Stimulated activated CD4-positive, alpha-beta T cell treated with anti-CD3 and anti-CD28 coated beads, Interleukin-12 subunit alpha, Interleukin-12 subunit beta, amount 100 ng/mL, for 4 hours (primary cell): Measurements from ENCODE around the gene PCDH19.
"Not testable (repeated sequence)": the region's sequence is repeated elsewhere in the genome, so short reads cannot be mapped to it uniquely, and the experiment has no call there.

ENCODE experiments used
- DNase-seq: peaks from one replicate; pipeline ENCODE4 v3.0.0-alpha.2; 2020

The PCDH19 gene, protein sequence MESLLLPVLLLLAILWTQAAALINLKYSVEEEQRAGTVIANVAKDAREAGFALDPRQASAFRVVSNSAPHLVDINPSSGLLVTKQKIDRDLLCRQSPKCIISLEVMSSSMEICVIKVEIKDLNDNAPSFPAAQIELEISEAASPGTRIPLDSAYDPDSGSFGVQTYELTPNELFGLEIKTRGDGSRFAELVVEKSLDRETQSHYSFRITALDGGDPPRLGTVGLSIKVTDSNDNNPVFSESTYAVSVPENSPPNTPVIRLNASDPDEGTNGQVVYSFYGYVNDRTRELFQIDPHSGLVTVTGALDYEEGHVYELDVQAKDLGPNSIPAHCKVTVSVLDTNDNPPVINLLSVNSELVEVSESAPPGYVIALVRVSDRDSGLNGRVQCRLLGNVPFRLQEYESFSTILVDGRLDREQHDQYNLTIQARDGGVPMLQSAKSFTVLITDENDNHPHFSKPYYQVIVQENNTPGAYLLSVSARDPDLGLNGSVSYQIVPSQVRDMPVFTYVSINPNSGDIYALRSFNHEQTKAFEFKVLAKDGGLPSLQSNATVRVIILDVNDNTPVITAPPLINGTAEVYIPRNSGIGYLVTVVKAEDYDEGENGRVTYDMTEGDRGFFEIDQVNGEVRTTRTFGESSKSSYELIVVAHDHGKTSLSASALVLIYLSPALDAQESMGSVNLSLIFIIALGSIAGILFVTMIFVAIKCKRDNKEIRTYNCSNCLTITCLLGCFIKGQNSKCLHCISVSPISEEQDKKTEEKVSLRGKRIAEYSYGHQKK (N-terminal part only)

DNA sequence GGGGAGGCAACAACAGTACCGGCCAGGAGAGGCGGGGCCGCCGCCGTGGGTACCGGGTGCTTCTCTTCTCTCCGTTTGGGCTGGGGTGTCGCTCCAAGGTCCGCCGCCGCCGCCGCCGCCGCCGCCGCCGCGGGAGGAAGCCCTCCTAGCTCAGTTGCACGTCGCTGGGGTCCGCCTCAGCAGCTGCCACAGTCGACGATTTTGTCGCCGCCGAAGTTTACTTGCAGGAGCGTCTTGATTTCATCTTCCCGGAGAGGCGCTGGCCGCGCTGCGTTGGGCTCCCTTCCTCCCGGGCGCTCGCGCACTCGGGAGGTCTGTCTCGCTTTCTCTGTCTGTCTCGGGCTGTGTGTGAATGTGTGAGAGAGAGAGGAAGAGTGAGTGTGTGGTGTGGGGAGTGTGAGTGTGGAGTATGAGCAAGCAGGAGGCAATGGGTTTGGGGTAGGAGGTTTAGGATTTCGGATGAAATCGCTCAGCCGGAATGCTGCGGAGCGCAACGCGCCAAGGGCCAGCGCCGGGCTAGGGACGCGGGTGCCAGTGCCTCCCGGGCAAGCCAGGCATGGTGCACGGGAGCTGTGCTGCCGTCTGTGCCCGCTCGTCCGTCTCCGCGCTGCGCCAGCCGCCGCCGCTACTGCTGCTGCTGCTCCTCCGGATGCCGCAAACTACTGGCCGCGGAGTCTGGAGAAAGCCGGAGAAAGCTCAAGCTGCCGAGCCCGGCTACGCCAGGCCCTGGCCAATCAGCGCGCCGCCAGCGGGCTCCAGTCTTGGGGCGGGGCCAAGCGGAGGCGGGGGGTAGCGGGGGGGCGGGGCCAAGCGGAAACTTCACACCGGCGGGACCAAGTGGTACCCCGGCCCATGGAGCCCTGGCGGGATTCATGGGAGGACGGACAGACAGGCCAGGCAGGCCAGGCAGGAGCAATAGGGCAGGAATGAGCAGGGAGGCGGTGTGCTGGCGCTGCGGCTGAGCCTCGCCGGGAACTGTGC lies at the start of gene PCDH19:
Gene PCDH19 (minus strand): TSS at position 664 of the 981 bp plus-strand sequence. CDS start 1,676 bp downstream, outside the sequence.
- DNase-seq, result peak; percentile 40

DNA sequence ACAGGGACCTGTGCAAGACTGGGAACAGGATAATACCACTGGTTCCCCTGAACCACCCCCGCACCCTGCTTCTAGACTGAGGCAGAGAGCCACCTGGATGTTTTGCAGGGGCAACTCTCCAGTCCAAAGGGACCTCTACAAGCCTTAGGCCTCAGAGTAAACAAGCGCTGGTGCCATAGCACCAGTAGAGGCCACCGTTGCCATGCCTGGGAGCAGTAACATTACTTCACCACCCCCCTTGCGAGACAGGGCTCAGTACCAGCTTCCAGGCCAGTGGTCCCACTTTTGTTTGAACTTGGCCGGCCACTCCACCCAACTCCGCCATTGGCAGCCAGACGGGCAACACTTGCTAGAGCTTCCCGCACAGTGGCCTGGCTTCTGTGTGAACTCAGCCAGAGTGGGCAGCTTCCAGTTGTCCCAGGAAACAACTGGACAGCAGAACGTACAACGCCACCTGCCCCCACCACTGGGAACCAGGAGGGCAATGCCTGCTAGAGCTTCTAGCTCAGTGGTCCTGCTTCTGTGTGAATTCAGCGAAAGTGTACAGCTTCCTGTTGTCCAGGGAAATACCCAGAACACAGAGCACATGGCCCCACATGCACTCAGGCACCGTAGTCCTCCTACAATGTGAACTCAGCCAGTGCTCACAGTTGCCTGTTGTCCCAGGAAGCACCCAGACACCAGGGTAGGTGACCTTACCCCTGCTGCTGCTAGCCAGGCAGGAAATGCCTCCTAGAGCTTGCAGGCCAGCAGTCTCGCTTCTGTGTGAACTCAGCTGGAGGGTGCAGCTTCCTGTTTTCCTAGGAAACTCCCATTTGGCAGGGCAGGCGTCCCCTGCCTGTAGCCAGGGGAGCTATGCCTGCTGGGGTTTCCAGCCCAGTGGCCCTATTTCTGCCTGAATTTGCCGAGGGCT lies 39.9 kb upstream of the PCDH19 start:
- DNase-seq, result no peak

DNA sequence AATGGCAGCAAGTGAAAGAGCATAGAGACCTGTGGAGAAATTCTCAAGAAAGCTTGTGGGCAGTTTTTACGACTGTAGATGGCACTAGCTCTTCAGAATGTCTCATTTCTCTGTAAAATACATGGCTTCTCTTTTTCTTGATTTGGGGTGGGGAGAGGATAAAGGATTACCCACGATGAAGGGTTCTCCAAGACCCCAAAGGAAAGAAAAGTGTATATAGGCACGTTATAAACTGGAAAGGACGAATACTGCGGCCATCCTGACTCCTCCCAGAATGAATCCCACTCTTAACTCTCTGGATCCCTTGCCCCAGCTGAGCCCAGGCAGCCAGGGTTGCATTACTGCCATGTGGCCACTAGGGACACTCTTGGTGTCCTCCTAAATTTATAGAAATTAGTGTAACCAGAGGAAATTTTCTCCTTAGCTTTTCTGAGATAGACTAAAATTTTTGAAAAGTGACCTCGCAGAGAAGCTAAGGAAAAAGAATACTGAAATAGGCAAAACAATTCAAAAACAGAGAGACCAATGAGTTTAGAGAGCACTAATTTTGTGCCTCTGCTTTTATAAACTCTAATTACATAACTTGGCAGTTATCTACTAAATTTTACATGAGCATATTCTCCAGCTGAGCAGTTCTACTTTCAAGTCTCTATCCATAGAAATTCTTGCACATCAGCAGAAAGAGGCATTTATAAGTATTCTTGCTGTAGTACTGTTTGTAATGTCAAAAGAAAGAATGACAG lies 37.8 kb upstream of the PCDH19 start:
- DNase-seq, result no peak

DNA sequence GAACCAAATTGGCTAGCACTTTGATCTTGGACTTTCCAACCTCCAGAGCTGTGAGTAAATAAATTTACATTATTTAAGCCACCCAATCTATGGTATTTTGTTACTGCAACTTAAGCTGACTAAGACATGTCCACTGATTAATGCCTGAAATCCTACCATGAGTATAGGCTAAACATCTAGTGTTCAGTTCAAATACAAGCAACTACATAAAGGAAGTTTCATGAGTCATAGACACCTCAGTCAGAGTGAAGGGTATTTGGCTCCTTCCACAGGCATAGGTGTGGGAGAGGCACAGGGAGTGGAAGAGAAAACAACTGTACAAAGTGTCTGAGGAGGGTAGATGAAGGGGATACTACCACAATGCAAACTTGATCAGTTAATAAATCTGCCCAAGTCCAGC lies 35.5 kb upstream of the PCDH19 start:
- DNase-seq, result no peak

DNA sequence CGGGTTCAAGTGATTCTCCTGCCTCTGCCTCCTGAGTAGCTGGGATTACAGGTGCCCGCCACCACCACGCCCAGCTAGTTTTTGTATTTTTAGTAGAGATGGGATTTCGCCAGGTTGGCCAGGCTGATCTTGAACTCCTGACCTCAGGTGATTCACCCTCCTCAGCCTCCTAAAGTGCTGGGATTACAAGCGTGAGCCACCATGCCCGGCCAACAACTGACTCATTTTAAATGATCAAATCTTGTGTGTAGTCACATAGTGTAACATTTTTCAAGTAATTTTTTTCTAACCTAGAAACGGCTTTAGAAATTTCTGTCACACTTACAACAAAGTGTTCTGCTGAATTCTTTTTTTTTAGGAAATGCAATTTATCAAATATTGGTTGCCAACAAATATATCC lies 31.2 kb upstream of the PCDH19 start:
- DNase-seq, result not testable (repeated sequence)

DNA sequence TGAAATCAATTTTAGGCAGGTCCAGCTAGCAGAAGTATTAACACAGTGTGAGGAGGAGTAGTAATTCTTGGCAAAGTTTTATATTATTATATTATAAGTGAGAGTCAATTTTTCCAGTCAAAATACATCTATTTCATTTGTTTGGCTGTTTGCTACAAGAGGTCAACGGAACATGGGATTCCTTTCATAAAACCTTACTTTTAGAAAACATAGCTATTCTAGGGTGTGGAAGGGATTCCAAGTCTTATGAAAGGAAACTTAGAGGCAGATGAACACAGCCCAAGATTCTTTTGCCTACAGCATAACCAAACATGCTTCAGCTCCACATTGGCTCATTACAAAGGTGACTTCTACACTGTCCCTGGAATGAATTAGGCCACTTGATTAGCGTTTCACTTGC lies 29.9 kb upstream of the PCDH19 start:
- no peak for DNase-seq

DNA sequence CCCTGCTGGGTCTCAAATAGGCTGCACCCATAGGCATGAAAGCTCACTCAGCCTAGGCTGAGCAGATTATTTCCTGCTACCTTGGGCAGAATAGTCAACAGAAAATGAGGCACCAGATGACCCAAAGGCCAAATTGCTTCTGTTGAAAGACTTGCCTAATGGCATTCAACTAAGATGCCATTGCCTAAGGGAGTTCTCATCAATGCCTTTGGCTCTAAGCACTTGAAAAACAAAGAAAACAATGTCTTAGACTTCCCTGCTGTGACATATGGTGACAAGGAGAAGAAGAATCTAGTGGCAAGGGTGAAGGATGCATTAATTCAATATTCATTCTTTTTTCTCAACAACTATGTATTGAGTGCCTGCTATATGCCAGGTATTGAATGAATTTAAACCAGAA lies 25.7 kb upstream of the PCDH19 start:
- no peak for DNase-seq

DNA sequence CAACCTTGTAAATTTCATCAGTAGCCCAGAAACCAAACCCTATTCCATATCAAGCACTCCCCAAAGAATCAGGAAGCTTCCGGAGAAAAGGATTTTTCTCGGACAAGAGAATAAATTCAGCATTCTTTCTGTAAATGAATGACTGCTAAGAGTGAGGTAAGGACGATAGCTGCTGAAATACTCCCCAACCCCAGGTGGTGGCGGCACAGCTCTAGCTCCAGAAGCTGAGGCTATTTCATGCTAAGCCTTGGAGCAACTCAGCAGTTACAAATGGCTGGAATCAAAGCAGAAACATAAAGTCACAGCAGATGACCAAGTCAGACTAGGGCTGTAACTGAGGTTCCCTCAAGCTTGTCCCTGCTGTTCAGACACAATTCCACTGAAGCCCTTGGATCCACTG lies 13.9 kb upstream of the PCDH19 start:
- DNase-seq, result no peak

DNA sequence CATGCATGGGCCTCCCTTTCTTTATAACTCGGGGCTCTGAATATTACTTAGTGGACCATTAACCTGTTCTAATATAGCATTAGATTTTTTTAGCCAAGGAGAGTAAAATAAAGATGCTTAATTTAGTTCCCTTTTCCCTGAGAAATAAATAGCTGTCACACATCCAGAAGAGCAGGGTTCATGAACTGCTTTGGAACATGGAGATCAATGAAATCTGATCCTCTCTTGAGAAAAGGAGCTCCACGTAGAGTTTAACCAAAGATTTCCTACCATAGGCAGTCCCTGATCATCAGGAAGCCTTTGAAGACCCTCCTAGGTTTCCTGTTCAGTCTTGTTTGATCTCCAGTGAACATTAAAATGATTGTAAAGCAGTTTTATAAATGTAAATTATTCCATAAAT lies 8.5 kb upstream of the PCDH19 start:
- no peak for DNase-seq

DNA sequence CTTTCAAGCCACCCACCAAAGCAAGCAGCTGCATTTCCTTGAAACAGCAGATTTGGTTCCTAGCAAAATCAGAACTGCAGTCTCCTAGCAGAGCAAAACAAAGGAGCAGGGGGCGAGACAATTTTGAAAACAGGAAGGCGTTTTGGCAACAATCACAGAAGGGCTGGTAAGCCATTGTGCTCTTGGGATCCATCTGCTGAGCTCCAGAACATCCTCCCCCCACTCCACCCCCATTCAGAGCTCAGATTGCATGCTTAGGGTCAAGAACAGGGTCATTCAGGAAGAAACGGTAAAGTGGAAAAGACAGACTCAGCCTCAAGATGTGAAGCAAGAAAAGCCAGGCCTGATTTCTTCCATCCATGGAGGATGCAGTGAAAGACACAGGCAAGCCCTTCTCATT lies 7.6 kb upstream of the PCDH19 start:
- DNase-seq, result no peak

DNA sequence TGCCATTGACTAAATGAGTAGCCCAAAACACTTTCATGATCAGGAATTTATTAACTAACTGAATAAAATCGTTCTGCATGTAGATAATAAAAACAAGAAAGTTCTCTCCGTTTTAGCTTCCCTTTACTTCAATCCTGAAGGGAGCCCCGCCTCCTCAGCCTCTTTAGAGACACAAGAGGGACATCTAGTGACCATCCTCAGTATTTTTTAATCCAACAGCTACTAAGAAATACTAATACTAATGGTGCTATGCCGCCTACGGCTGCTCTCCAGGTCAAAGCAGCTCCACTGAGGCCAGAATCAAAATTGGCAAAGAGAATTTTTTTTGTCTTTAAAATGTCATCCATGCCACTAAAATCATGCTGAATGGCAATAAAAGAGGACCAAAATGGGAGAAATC lies 3.2 kb upstream of the PCDH19 start:
- no peak for DNase-seq

DNA sequence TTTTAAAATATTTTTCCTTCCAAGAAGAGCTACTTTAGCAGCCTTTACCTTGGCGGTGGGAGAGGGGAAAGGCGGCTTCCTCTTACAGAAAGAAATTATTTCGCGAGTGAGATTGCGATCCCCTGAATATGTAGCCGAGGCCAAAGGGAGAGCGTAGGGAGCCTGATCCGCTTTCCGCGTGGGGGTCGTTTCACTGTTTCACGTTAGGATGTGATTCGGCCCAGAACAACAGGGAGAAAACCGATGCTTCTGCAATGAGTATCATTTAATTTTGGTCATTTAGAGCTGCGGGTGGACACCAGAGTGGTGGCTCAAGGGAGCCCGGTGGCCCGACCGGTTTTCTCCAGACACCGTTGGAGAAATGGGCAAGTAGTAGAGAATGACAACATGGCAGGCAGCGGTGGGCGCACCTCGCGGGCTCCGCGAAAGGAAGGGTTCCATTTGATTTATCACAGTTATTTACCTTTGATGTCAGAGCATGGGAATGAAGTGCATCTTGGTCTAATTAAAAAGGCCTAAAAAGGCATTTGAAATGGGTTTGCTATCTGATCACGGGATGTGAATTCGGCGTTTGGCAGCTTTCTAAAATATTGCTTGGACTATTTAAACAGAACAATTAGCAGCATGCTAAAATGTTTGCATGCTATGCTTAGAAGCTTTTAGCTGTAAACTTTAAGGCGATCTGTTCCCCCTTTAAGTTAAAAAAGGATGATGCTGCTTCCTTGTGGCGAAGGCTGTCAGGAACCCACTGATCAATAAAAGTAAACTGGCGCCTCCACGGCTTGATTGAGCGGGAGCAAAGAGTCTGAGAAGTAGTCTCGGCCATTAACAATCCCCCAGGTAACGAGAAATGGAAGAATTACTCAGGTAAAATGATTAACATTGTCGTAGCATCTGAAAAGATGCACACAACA lies 2.0 kb upstream of the PCDH19 start:
- no peak for DNase-seq

DNA sequence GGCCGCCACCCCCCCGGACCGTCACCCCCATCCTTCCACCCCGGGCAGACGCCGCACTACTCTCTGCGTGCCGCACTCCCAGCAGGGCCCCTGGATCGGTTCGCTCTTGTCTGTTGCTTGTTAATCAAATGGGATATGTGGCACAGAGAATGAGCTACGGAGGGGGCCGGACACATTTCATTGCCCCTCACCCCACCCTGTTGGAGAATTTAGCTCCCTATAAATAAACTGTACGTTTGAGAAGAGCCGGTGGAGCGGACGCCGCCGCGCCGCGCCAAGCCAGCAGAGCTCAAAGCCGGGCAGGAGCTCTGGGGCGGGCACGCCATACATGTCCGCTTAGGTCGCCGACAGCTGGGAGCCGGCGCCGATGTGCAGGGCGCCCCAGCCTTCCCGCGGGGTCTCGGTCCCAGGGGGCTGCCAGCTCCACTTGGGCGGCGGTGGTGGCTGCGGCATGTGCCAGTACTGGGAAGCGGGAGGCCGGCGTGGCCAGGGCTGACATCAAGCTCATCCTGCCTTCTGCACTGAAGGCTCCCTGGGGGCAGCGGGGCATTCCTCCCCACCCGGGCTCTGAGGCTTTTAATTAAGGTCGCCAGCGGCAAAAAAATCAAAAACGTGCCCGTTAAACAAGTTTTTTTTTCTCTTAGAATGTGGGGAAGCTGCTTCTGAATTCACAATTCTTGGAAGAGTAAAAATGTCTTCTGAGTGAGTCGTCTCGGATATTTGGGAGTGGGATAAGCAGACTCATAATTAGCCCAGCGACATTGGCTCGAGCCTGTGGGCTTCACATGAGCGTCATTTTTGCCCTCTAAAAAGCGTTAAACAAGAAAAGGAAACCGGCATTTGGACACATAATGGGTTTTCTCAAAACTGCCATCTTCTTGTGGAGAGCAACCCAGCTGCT lies 1.1 kb upstream of the PCDH19 start:
- DNase-seq, result no peak

DNA sequence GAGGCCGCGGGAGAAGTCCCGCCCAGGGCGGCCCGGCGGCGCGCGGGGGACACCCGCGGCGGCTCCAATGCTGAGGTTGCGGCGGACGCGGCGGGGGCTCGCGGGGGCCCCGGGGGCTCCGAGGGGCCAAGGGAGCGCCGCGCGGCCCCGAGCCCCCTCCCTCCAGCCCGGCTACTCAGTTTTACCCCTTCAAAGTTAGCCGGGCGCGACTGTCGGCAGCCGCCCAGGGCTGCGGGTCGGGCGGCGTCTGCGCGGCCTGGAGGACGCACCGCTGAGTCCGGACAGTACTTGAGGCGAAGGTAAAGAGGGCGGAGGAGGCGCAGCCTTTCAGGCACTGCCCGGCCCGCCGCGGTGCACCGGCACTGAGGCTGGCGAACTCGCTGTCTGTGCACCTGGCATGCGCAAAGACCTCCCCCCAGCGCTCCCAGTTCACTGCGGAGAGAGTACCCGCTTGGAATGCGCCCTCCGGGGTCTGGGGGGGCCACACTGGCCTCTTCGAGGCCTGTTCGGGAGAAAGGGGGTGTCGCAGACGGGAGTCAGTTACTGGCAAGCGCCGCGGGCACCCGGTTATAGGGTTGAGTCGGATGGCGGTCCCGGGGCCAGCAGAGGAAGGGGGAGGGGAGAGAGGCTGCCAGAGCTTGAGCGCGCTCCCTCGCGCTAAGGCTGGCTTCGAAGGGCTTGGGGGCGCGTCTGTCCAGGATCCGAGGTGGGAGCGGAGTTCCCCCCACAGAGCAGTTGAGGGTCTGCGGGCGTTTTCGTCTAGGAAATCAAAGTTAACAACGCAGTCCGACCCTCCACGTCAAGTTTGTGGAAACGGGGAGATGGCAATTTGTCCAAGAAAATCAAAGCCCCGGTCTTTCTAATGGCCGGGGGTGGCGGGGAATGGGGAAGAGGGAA lies 1.1 kb downstream of the PCDH19 start:
- no peak for DNase-seq

DNA sequence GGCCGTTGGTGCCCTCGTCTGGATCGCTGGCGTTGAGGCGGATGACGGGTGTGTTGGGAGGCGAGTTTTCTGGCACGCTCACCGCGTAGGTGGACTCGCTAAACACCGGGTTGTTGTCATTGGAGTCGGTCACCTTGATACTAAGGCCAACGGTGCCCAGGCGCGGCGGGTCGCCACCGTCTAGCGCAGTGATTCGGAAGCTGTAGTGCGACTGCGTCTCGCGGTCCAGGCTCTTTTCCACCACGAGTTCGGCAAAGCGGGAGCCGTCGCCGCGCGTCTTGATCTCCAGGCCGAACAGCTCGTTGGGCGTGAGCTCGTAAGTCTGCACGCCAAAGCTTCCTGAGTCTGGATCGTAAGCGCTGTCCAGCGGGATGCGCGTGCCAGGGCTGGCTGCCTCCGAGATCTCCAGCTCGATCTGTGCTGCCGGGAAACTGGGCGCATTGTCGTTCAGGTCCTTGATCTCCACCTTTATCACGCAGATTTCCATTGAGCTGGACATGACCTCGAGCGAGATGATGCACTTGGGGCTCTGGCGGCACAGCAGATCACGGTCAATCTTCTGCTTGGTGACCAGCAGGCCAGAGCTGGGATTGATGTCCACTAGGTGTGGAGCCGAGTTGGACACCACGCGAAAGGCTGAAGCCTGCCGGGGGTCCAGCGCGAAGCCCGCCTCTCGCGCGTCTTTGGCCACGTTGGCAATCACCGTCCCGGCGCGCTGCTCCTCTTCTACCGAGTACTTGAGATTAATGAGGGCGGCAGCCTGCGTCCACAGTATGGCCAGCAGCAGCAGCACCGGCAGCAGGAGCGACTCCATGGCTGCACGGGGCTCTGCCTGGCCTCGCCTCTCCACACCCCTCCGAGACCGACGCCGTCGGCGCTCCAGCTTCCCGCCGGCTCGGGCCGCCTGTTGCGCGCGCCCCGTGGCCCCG lies 2.0 kb downstream of the PCDH19 start:
- DNase-seq, result no peak

DNA sequence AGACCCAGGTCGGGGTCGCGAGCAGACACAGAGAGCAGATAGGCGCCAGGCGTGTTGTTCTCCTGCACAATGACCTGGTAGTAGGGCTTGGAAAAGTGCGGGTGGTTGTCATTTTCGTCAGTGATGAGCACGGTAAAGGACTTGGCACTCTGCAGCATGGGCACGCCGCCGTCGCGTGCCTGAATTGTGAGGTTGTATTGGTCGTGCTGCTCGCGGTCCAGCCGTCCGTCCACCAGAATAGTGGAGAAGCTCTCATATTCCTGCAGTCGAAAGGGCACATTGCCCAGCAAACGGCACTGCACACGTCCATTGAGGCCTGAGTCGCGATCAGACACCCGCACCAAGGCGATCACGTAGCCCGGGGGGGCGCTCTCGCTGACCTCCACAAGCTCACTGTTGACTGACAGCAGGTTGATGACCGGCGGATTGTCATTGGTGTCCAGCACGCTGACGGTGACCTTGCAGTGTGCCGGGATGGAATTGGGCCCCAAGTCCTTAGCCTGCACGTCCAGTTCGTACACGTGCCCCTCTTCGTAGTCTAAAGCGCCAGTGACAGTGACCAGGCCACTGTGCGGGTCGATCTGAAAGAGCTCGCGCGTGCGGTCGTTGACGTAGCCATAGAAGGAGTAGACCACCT lies 2.8 kb downstream of the PCDH19 start:
- DNase-seq, result no peak
